Activated naive CD4-positive, alpha-beta T cell treated with anti-CD3 and anti-CD28 coated beads, Interleukin-2, amount 10 ng/mL, durations not matched to agents 7 days and 5 days (primary cell): ENCODE measurements around the gene LRRC34.
A peak's percentile ranks its signal among the peaks of the same experiment; 100 is the strongest.

Experiments used
- CTCF ChIA-PET: fragments of 350-600 bp; sonication (Branson Sonifier 250); formaldehyde crosslinking; loops from one replicate; lab custom pipeline; 2021; ENCODE audit warnings: antibody characterized with exemption; lab: Charles Lee
- DNase-seq: peaks from one replicate; pipeline ENCODE4 v3.0.0-alpha.2; 2020
- H3K27ac Mint-ChIP-seq: one replicate; pipeline ENCODE4 v1.8.0; 2021; ENCODE audit warnings: mild to moderate bottlenecking, moderate library complexity, mixed read lengths
- H3K27me3 Mint-ChIP-seq: one replicate; pipeline ENCODE4 v1.8.0; 2021; ENCODE audit warnings: mild to moderate bottlenecking, mixed read lengths
- H3K36me3 Mint-ChIP-seq: one replicate; pipeline ENCODE4 v1.8.0; 2021; ENCODE audit warnings: mixed read lengths
- H3K4me1 Mint-ChIP-seq: one replicate; pipeline ENCODE4 v1.8.0; 2021; ENCODE audit warnings: mixed read lengths
- H3K4me3 Mint-ChIP-seq: one replicate; pipeline ENCODE4 v1.8.0; 2021; ENCODE audit warnings: mild to moderate bottlenecking, moderate library complexity, mixed read lengths
- H3K9me3 Mint-ChIP-seq: one replicate; pipeline ENCODE4 v1.8.0; 2021; ENCODE audit warnings: mixed read lengths

Gene LRRC34

DNA sequence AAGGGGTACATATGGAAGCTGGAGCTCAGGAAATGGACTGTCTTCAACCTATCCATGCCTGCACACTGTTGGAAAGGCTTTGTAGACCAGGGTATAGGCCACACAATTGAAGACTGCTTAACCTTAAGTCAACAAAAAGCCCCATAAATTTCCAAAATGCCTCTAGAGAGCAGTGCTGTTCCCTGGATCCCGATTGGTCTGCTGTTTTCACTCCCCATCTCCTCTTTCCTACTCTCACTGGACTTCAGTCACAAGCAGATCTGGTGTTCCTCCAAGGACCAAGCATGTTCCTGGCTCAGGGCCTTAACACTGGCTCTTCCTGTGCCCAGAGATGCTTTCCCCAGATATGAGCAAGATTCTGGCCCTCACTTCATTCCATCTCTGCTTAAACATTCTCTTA lies 22.8 kb upstream of the LRRC34 start:
- Mint-ChIP-seq H3K27ac (no peak overlapping the region), H3K36me3 (no peaks in the 10 kb centered on the region), H3K27me3 (peaks cover 9% of the 10 kb centered on the region), H3K9me3 (no peaks in the 10 kb centered on the region), H3K4me1 (no peaks in the 10 kb centered on the region), H3K4me3 (no peak overlapping the region)
- CTCF ChIA-PET: no interaction called here
- no peak for DNase-seq

- H3K4me1 Mint-ChIP-seq: peaks cover 10% of the 10 kb centered on the region
- H3K27me3 Mint-ChIP-seq: peaks cover 4% of the 10 kb centered on the region
- DNase-seq: no peak
- CTCF ChIA-PET: no interaction called here
- no peak overlapping the region for H3K27ac Mint-ChIP-seq
- no peaks in the 10 kb centered on the region for H3K9me3 Mint-ChIP-seq
- H3K36me3 Mint-ChIP-seq: no peaks in the 10 kb centered on the region
- no peak overlapping the region for H3K4me3 Mint-ChIP-seq
Measured at GRCh38 chr3:169827712-169828111, 15.0 kb upstream of the LRRC34 start.

GRCh38 chr3:169825316-169825715 lies 12.6 kb upstream of the LRRC34 start:
- H3K9me3 Mint-ChIP-seq: no peaks in the 10 kb centered on the region
- H3K4me1 Mint-ChIP-seq: peaks cover 10% of the 10 kb centered on the region
- CTCF ChIA-PET: interaction anchor here (0.6 to 0.9 kb wide), 3 partner anchors 112 to 585 kb away, joined by 3 to 4 read pairs (median 3); partner anchors contain the start of gene SEC62
- peaks cover 17% of the 10 kb centered on the region for H3K27me3 Mint-ChIP-seq
- H3K36me3 Mint-ChIP-seq: no peaks in the 10 kb centered on the region
- H3K4me3 Mint-ChIP-seq: no peak overlapping the region
- no peak for DNase-seq
- no peak overlapping the region for H3K27ac Mint-ChIP-seq

GRCh38 chr3:169822983-169823382 lies 10.3 kb upstream of the LRRC34 start:
- Mint-ChIP-seq H3K36me3 (no peaks in the 10 kb centered on the region), H3K4me1 (no peaks in the 10 kb centered on the region)
- CTCF ChIA-PET: interaction anchor here (0.6 kb wide), 1 partner anchor 53 kb away, joined by 3 read pairs; the partner anchor contains the start of gene ACTRT3

DNA sequence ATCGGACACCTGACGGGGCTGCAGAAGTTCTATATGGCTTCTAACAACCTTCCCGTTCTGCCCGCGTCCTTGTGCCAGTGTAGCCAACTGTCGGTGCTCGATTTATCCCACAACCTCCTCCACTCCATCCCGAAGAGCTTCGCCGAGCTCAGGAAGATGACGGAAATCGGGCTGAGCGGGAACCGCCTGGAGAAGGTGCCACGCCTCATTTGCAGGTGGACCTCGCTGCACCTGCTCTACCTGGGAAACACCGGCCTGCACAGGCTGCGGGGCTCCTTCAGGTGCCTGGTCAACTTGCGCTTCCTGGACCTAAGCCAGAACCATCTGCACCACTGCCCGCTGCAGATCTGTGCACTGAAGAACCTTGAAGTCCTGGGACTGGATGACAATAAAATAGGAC lies 9.8 kb upstream of the LRRC34 start:
- CTCF ChIA-PET: no interaction called here
- Mint-ChIP-seq H3K36me3 (no peaks in the 10 kb centered on the region), H3K27me3 (peaks cover 26% of the 10 kb centered on the region), H3K9me3 (no peaks in the 10 kb centered on the region), H3K4me3 (no peak overlapping the region), H3K4me1 (no peaks in the 10 kb centered on the region), H3K27ac (no peak overlapping the region)
- no peak for DNase-seq

More at GRCh38 chr3:169822983-169823382, 10.3 kb upstream of the LRRC34 start:
- H3K9me3 Mint-ChIP-seq: no peaks in the 10 kb centered on the region
- H3K27me3 Mint-ChIP-seq: peaks cover 22% of the 10 kb centered on the region
- DNase-seq: no peak
- H3K4me3 Mint-ChIP-seq: no peak overlapping the region
- H3K27ac Mint-ChIP-seq: no peak overlapping the region

- no peak overlapping the region for H3K4me3 Mint-ChIP-seq
- no peak for DNase-seq
- CTCF ChIA-PET: no interaction called here
- H3K9me3 Mint-ChIP-seq: no peaks in the 10 kb centered on the region
- no peaks in the 10 kb centered on the region for H3K36me3 Mint-ChIP-seq
- no peak overlapping the region for H3K27ac Mint-ChIP-seq
- no peaks in the 10 kb centered on the region for H3K4me1 Mint-ChIP-seq
- peaks cover 25% of the 10 kb centered on the region for H3K27me3 Mint-ChIP-seq
Measured at GRCh38 chr3:169822091-169822490, 9.4 kb upstream of the LRRC34 start.

GRCh38 chr3:169818316-169818715 lies 5.6 kb upstream of the LRRC34 start:
- DNase-seq: no peak
- CTCF ChIA-PET: no interaction called here
- peaks cover 12% of the 10 kb centered on the region for H3K9me3 Mint-ChIP-seq

DNA sequence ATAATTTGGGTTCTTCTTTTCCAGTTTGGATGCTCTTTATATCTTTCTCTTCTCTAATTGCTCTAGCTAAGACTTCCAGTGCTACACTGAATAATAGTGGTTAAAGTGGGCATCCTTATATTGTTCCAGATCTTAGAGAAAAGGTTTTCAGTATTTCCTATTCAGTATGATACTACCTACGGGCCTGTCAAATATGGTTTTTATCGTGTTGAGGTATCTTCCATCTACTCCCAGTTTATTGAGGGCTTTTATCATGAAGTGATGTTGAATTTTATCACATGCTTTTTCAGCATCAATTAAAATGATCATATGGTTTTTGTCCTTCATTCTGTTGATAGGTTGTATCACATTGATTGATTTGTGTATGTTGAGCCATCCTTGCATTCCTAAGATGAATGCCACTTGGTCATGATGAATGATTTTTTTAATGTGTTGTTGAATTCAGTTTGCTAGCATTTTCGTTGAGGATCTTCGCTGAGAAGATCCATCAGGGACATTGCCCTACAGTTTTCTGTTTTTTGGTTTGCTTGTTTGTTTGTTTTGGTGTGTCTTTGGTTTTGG lies 3.0 kb upstream of the LRRC34 start:
- Mint-ChIP-seq H3K36me3 (peaks cover 8% of the 10 kb centered on the region), H3K9me3 (peaks cover 12% of the 10 kb centered on the region), H3K4me3 (no peak overlapping the region), H3K27me3 (peaks cover 40% of the 10 kb centered on the region), H3K4me1 (peaks cover 31% of the 10 kb centered on the region), H3K27ac (no peak overlapping the region)
- CTCF ChIA-PET: no interaction called here
- DNase-seq: no peak

More at GRCh38 chr3:169818316-169818715, 5.6 kb upstream of the LRRC34 start:
- peaks cover 13% of the 10 kb centered on the region for H3K4me1 Mint-ChIP-seq
- no peak overlapping the region for H3K4me3 Mint-ChIP-seq
- peaks cover 8% of the 10 kb centered on the region for H3K36me3 Mint-ChIP-seq
- H3K27ac Mint-ChIP-seq: no peak overlapping the region
- H3K27me3 Mint-ChIP-seq: peaks cover 42% of the 10 kb centered on the region

- peak overlapping the region; percentile 87 for H3K27ac Mint-ChIP-seq
- H3K4me1 Mint-ChIP-seq: peaks cover 44% of the 10 kb centered on the region
- H3K9me3 Mint-ChIP-seq: peaks cover 12% of the 10 kb centered on the region
- peaks cover 40% of the 10 kb centered on the region for H3K27me3 Mint-ChIP-seq
- DNase-seq: peak; percentile 88
- CTCF ChIA-PET: no interaction called here
- H3K4me3 Mint-ChIP-seq: peak overlapping the region; percentile 84
- H3K36me3 Mint-ChIP-seq: peaks cover 8% of the 10 kb centered on the region
Measured at GRCh38 chr3:169813757-169814517, 1.2 kb upstream of the LRRC34 start.

GRCh38 chr3:169813278-169813677 lies 574 bp upstream of the LRRC34 start:
- Mint-ChIP-seq H3K4me1 (peaks cover 50% of the 10 kb centered on the region), H3K36me3 (peaks cover 13% of the 10 kb centered on the region), H3K9me3 (peaks cover 12% of the 10 kb centered on the region), H3K4me3 (peak overlapping the region; percentile 84), H3K27me3 (peaks cover 38% of the 10 kb centered on the region), H3K27ac (peak overlapping the region; percentile 87)
- no peak for DNase-seq
- CTCF ChIA-PET: interaction anchor here (0.8 to 1.6 kb wide), 3 partner anchors 41 to 543 kb away, joined by 3 to 6 read pairs (median 3); no protein-coding TSS in a partner anchor

- H3K36me3 Mint-ChIP-seq: peaks cover 17% of the 10 kb centered on the region
- peak overlapping the region; percentile 84 for H3K4me3 Mint-ChIP-seq
- H3K4me1 Mint-ChIP-seq: peaks cover 55% of the 10 kb centered on the region
- H3K27ac Mint-ChIP-seq: peak overlapping the region; percentile 87
- peaks cover 12% of the 10 kb centered on the region for H3K9me3 Mint-ChIP-seq
- peak; percentile 44 for DNase-seq
- peaks cover 31% of the 10 kb centered on the region for H3K27me3 Mint-ChIP-seq
- CTCF ChIA-PET: interaction anchor here (0.7 to 1.6 kb wide), 5 partner anchors 23 to 454 kb away, joined by 3 to 6 read pairs (median 3); no protein-coding TSS in a partner anchor
Measured at GRCh38 chr3:169811631-169812331, 923 bp downstream of the LRRC34 start.

- CTCF ChIA-PET: no interaction called here
- peaks cover 19% of the 10 kb centered on the region for H3K27me3 Mint-ChIP-seq
Measured at GRCh38 chr3:169809230-169809795, 3.4 kb downstream of the LRRC34 start.

GRCh38 chr3:169804681-169805080 lies 8.0 kb downstream of the LRRC34 start:
- no peak for DNase-seq
- Mint-ChIP-seq H3K36me3 (peaks cover 18% of the 10 kb centered on the region), H3K27ac (no peak overlapping the region), H3K9me3 (no peaks in the 10 kb centered on the region), H3K4me1 (peaks cover 18% of the 10 kb centered on the region), H3K4me3 (no peak overlapping the region), H3K27me3 (no peaks in the 10 kb centered on the region)
- CTCF ChIA-PET: no interaction called here

More at GRCh38 chr3:169809230-169809795, 3.4 kb downstream of the LRRC34 start:
- DNase-seq: no peak
- H3K9me3 Mint-ChIP-seq: no peaks in the 10 kb centered on the region
- no peak overlapping the region for H3K4me3 Mint-ChIP-seq
- peaks cover 51% of the 10 kb centered on the region for H3K4me1 Mint-ChIP-seq
- H3K36me3 Mint-ChIP-seq: peaks cover 11% of the 10 kb centered on the region
- H3K27ac Mint-ChIP-seq: peak overlapping the region; percentile 69

- Mint-ChIP-seq H3K9me3 (no peaks in the 10 kb centered on the region), H3K27me3 (no peaks in the 10 kb centered on the region), H3K4me3 (no peak overlapping the region), H3K36me3 (peaks cover 22% of the 10 kb centered on the region), H3K4me1 (peaks cover 2% of the 10 kb centered on the region), H3K27ac (no peak overlapping the region)
- CTCF ChIA-PET: no interaction called here
- DNase-seq: no peak
Measured at GRCh38 chr3:169792359-169792758, 20.3 kb downstream of the LRRC34 start.
